HepG2 (cell line): Measurements from ENCODE around the gene DPH3. TPM values are rescaled to one million over a fixed set of nuclear protein-coding genes. Genes with fewer than 3 reads are reported as not detected.
A peak's percentile ranks its signal among the peaks of the same experiment; 100 is the strongest.

Experiments used
- FOXA3 ChIP-seq: IDR thresholded peaks from 2 replicates; pipeline ENCODE4 v1.6.1; 2016; ENCODE audit warnings: missing genetic modification reagents, missing compliant biosample characterization
- NPAS2 ChIP-seq: sonication (generic); formaldehyde crosslinking; IDR thresholded peaks from 2 replicates; pipeline ENCODE4 v1.8.0; 2022; ENCODE audit warnings: mild to moderate bottlenecking, missing genetic modification reagents, borderline replicate concordance
- RCOR2 ChIP-seq: IDR thresholded peaks from 2 replicates; pipeline ENCODE4 v1.6.1; 2016; ENCODE audit warnings: missing biosample characterization, missing genetic modification reagents
- RFX3 ChIP-seq: IDR thresholded peaks from 2 replicates; pipeline ENCODE4 v1.6.1; 2016; ENCODE audit warnings: missing biosample characterization, missing genetic modification reagents
- SOX13 ChIP-seq, 3 experiments: fragments of 450-650 bp in 1 of 3; sonication (generic) in 1 of 3; formaldehyde crosslinking in 1 of 3; IDR thresholded peaks in 2 of 3; conservative IDR thresholded peaks in 1 of 3; 2 replicates each; pipeline versions ENCODE4 v1.5.0 to v1.6.1; 2016 to 2020; ENCODE audit warnings: antibody characterized with exemption in 1 of 3, mild to moderate bottlenecking in 1 of 3, missing compliant biosample characterization in 1 of 3, missing genetic modification reagents in 1 of 3, moderate library complexity in 1 of 3
- TAF15 ChIP-seq: fragments of 200-400 bp; formaldehyde crosslinking; IDR thresholded peaks from one replicate; pipeline ENCODE4 v1.6.1; 2018; ENCODE audit warnings: mild to moderate bottlenecking, low read depth, low read length; ENCODE audit not compliant: poor library complexity, severe bottlenecking
- TEAD2 ChIP-seq: sonication (generic); formaldehyde crosslinking; IDR thresholded peaks from 2 replicates; pipeline ENCODE4 v1.9.0; 2021; ENCODE audit warnings: missing genetic modification reagents
- ZBTB3 ChIP-seq: sonication (generic); formaldehyde crosslinking; IDR thresholded peaks from 2 replicates; pipeline ENCODE4 v1.4.0; 2020; ENCODE audit warnings: low read depth, mild to moderate bottlenecking, moderate library complexity, missing genetic modification reagents, borderline replicate concordance
- ZNF296 ChIP-seq: sonication (generic); formaldehyde crosslinking; conservative IDR thresholded peaks from 2 replicates; pipeline ENCODE4 v1.5.0; 2020; ENCODE audit warnings: mild to moderate bottlenecking, missing genetic modification reagents
- ZNF331 ChIP-seq: sonication (generic); formaldehyde crosslinking; IDR thresholded peaks from 2 replicates; pipeline ENCODE4 v1.4.0; 2020; ENCODE audit warnings: missing genetic modification reagents
- ZNF879 ChIP-seq: sonication (generic); formaldehyde crosslinking; IDR thresholded peaks from 2 replicates; pipeline ENCODE4 v1.8.1; 2023; ENCODE audit warnings: missing genetic modification reagents
- polyA plus RNA-seq, 8 experiments: library from polyadenylated mRNA; depleted of rRNA in 3 of 8; stranded (reverse) in 7 of 8; unstranded in 1 of 8; fragments of >200 nt; fragmentation: Illumina TruSeq in 4 of 8; extraction: Trizol in 4 of 8; gene quantifications; 2 replicates each; pipeline versions ENCODE4 v1.2.1 to v1.2.3, GENCODE V29; 2011 to 2016; ENCODE audit warnings: low read depth in 4 of 8, missing spikeins in 1 of 8, mixed read lengths in 1 of 8; ENCODE audit not compliant: insufficient read depth in 1 of 8
- total RNA-seq, 5 experiments: library from RNA; depleted of rRNA; stranded (reverse); fragments of >200 nt; fragmentation: Illumina TruSeq; extraction: Trizol; gene quantifications; 2 replicates each; pipeline ENCODE4 v1.2.3, GENCODE V29; 2016; ENCODE audit warnings: low read depth in 1 of 5
- TF ChIP-seq, protein P1 (sequence below): sonication (generic); formaldehyde crosslinking; IDR thresholded peaks from 2 replicates; pipeline ENCODE4 v1.4.0; 2020; ENCODE audit warnings: low read depth, missing genetic modification reagents
- TF ChIP-seq, protein P2 (sequence below): sonication (generic); formaldehyde crosslinking; IDR thresholded peaks from 2 replicates; pipeline ENCODE4 v1.8.0; 2022; ENCODE audit warnings: mild to moderate bottlenecking, missing genetic modification reagents
- TF ChIP-seq, protein P3 (sequence below): sonication (generic); formaldehyde crosslinking; IDR thresholded peaks from 2 replicates; pipeline ENCODE4 v1.4.0; 2020; ENCODE audit warnings: missing genetic modification reagents, borderline replicate concordance
- TF ChIP-seq, protein P4 (sequence below), 2 experiments: sonication (generic) in 1 of 2; formaldehyde crosslinking in 1 of 2; IDR thresholded peaks; 2 replicates each; pipeline versions ENCODE4 v1.4.0 to v1.6.1; 2018 to 2020; ENCODE audit warnings: missing genetic modification reagents in 2 of 2, borderline replicate concordance in 1 of 2, low read depth in 1 of 2, mild to moderate bottlenecking in 1 of 2, missing biosample characterization in 1 of 2

Gene DPH3
- total and polyA plus RNA-seq, 2 of the 13 experiments (the other 11 are each of a cell fraction or from before 2014, with no cell fraction given), result 18.3 to 21.6 TPM

DNA sequence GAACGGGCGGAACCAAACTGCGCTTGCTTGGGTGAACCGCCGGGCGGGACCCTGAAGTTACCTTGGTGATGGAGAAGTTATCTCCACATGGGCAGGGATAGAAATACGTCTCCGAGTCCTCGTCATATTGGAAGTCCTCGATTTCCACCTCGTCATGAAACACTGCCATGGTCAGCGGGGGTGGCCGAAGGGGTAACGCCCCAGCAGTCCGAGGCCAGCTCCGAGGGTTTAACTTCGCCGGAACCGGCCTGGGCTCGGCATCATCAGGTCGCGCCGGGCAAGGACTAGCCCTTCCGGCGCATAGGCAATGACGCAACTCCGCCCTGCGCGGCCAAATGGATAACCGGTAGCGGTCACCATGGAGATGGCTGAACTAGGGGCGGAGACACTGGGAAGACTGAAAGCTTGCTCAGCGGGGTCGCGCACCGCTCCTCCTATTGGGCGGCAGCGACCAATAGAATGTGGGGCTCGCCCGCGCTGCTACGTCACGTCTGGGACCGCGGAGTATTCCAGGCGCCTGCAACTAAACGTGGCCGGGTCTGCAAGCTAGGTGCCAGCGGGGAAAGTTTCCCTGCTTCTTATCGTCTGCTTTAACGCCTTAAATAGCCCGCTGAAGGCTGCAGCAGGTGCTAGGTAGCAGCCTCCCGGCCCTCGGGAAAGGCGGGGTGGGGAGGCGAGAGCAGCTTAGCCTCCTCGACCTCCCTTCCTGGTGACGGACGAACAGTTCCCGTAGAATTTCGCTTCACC, at the start of gene DPH3, which contains the start of gene OXNAD1 (continued):
- TF ChIP-seq, protein P1, sequence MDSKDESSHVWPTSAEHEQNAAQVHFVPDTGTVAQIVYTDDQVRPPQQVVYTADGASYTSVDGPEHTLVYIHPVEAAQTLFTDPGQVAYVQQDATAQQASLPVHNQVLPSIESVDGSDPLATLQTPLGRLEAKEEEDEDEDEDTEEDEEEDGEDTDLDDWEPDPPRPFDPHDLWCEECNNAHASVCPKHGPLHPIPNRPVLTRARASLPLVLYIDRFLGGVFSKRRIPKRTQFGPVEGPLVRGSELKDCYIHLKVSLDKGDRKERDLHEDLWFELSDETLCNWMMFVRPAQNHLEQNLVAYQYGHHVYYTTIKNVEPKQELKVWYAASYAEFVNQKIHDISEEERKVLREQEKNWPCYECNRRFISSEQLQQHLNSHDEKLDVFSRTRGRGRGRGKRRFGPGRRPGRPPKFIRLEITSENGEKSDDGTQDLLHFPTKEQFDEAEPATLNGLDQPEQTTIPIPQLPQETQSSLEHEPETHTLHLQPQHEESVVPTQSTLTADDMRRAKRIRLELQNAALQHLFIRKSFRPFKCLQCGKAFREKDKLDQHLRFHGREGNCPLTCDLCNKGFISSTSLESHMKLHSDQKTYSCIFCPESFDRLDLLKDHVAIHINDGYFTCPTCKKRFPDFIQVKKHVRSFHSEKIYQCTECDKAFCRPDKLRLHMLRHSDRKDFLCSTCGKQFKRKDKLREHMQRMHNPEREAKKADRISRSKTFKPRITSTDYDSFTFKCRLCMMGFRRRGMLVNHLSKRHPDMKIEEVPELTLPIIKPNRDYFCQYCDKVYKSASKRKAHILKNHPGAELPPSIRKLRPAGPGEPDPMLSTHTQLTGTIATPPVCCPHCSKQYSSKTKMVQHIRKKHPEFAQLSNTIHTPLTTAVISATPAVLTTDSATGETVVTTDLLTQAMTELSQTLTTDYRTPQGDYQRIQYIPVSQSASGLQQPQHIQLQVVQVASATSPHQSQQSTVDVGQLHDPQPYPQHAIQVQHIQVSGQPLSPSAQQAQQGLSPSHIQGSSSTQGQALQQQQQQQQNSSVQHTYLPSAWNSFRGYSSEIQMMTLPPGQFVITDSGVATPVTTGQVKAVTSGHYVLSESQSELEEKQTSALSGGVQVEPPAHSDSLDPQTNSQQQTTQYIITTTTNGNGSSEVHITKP (CRISPR knock-in tag), result peak; percentile 96
- no peak for TF ChIP-seq NPAS2 (CRISPR knock-in tag)
- TF ChIP-seq TEAD2 (CRISPR knock-in tag), result no peak
- no peak for TF ChIP-seq TAF15
- TF ChIP-seq ZBTB3 (CRISPR knock-in tag), result no peak
- TF ChIP-seq ZNF331 (CRISPR knock-in tag), result peak; percentile 17
- TF ChIP-seq FOXA3 (CRISPR knock-in tag), result no peak; the same call in 1 of the 2 replicates
- TF ChIP-seq ZNF296, result no peak
- TF ChIP-seq, protein P2, sequence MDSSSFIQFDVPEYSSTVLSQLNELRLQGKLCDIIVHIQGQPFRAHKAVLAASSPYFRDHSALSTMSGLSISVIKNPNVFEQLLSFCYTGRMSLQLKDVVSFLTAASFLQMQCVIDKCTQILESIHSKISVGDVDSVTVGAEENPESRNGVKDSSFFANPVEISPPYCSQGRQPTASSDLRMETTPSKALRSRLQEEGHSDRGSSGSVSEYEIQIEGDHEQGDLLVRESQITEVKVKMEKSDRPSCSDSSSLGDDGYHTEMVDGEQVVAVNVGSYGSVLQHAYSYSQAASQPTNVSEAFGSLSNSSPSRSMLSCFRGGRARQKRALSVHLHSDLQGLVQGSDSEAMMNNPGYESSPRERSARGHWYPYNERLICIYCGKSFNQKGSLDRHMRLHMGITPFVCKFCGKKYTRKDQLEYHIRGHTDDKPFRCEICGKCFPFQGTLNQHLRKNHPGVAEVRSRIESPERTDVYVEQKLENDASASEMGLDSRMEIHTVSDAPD (CRISPR knock-in tag), result no peak
- TF ChIP-seq, protein P3, sequence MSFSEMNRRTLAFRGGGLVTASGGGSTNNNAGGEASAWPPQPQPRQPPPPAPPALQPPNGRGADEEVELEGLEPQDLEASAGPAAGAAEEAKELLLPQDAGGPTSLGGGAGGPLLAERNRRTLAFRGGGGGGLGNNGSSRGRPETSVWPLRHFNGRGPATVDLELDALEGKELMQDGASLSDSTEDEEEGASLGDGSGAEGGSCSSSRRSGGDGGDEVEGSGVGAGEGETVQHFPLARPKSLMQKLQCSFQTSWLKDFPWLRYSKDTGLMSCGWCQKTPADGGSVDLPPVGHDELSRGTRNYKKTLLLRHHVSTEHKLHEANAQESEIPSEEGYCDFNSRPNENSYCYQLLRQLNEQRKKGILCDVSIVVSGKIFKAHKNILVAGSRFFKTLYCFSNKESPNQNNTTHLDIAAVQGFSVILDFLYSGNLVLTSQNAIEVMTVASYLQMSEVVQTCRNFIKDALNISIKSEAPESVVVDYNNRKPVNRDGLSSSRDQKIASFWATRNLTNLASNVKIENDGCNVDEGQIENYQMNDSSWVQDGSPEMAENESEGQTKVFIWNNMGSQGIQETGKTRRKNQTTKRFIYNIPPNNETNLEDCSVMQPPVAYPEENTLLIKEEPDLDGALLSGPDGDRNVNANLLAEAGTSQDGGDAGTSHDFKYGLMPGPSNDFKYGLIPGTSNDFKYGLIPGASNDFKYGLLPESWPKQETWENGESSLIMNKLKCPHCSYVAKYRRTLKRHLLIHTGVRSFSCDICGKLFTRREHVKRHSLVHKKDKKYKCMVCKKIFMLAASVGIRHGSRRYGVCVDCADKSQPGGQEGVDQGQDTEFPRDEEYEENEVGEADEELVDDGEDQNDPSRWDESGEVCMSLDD (CRISPR knock-in tag), result no peak
- TF ChIP-seq SOX13 (IDR thresholded peaks at IDR 0.05), result no peak
- TF ChIP-seq SOX13 (CRISPR knock-in tag; conservative IDR thresholded peaks at IDR 0.05 in 1 of 2, IDR thresholded peaks at IDR 0.05 in 1 of 2), result no peak; a peak in 1 of 4 replicates
- TF ChIP-seq RFX3 (CRISPR knock-in tag), result peak; percentile 86
- TF ChIP-seq, protein P4, sequence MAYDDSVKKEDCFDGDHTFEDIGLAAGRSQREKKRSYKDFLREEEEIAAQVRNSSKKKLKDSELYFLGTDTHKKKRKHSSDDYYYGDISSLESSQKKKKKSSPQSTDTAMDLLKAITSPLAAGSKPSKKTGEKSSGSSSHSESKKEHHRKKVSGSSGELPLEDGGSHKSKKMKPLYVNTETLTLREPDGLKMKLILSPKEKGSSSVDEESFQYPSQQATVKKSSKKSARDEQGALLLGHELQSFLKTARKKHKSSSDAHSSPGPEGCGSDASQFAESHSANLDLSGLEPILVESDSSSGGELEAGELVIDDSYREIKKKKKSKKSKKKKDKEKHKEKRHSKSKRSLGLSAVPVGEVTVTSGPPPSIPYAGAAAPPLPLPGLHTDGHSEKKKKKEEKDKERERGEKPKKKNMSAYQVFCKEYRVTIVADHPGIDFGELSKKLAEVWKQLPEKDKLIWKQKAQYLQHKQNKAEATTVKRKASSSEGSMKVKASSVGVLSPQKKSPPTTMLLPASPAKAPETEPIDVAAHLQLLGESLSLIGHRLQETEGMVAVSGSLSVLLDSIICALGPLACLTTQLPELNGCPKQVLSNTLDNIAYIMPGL (CRISPR knock-in tag; IDR thresholded peaks at IDR 0.05; ENCODE audit: borderline replicate concordance in 1 of 2, low read depth in 1 of 2), result peak in 1 of 2 experiments; percentile 33; a peak in 2 of 4 replicates
- no peak for TF ChIP-seq ZNF879
- TF ChIP-seq RCOR2 (CRISPR knock-in tag), result no peak
